ENCODE measurements around the gene SLC36A1. TPM values are rescaled to one million over a fixed set of nuclear protein-coding genes. Genes with fewer than 3 reads are reported as not detected.

The SLC36A1 gene
- total RNA-seq, 2 experiments from 2014 or later, result 11.6 to 12.1 TPM

DNA sequence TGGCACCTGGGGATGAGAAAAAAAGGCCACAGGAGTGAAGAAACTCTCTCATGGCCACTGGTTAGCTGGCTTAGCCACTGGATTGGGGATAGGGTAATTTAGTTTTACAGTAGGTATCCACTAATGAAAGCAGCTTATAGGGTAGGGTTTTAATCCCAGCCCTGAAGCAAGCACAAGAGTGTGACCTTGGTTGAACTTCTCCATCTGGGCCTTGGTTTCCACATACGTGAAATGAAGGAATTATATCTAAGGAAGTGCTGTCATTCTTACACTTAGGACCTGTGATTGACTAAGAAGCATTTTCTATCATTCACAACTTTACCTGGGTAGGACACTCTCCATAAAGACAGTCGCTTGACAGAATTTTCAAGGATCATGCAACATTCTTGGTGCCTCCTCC, 94.2 kb downstream of the SLC36A1 start:
- no peaks in the 10 kb centered on the region for H3K9me2 ChIP-seq (ENCODE audit: insufficient read depth, low read length)
- H3K79me2 ChIP-seq (ENCODE audit: insufficient read depth, low read depth, low read length), result no peaks in the 10 kb centered on the region
- intact Hi-C loops (cut with micrococcal nuclease; ENCODE audit: unreplicated experiment), result no loop called here
- H3K4me3 ChIP-seq (ENCODE audit: low read depth, low read length, poor library complexity, severe bottlenecking), result no peak overlapping the region
- POLR2A ChIA-PET, result no interaction called here
- TF ChIP-seq, protein P1, sequence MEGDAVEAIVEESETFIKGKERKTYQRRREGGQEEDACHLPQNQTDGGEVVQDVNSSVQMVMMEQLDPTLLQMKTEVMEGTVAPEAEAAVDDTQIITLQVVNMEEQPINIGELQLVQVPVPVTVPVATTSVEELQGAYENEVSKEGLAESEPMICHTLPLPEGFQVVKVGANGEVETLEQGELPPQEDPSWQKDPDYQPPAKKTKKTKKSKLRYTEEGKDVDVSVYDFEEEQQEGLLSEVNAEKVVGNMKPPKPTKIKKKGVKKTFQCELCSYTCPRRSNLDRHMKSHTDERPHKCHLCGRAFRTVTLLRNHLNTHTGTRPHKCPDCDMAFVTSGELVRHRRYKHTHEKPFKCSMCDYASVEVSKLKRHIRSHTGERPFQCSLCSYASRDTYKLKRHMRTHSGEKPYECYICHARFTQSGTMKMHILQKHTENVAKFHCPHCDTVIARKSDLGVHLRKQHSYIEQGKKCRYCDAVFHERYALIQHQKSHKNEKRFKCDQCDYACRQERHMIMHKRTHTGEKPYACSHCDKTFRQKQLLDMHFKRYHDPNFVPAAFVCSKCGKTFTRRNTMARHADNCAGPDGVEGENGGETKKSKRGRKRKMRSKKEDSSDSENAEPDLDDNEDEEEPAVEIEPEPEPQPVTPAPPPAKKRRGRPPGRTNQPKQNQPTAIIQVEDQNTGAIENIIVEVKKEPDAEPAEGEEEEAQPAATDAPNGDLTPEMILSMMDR (conservative IDR thresholded peaks at IDR 0.05; ENCODE audit: low read length), result no peak
- no peak for TF ChIP-seq EZH2phosphoT487 (IDR thresholded peaks at IDR 0.05; ENCODE audit: borderline replicate concordance, low read depth, low read length)
- H3K4me2 ChIP-seq (ENCODE audit: low read length), result no peak overlapping the region
- DNase-seq (ENCODE audit: low spot score), result no peak
- H3K4me1 ChIP-seq (ENCODE audit: insufficient read depth, low read length, poor library complexity, severe bottlenecking), result no peaks in the 10 kb centered on the region
- H2AFZ ChIP-seq (ENCODE audit: low read length), result no peak overlapping the region
- H4K20me1 ChIP-seq (ENCODE audit: insufficient read depth, low read length), result no peaks in the 10 kb centered on the region
- no peaks in the 10 kb centered on the region for H3K36me3 ChIP-seq (ENCODE audit: insufficient read depth, low read length)
- no peak overlapping the region for H3K27ac ChIP-seq (ENCODE audit: low read depth, low read length, poor library complexity, severe bottlenecking)
- no TSS peak for BruUV-seq (replicated peaks)
- CTCF ChIA-PET (ENCODE audit: unreplicated experiment), result no interaction called here
- H3K9me3 ChIP-seq (ENCODE audit: low read length), result no peaks in the 10 kb centered on the region

Small RNA genes lying within 50 kb of the gene (microRNA-seq; reads per million reads assigned to microRNA genes)
- not detected for gene MIR6499 (ENCODE audit: borderline replicate concordance)

Small RNA genes lying within 50 kb of the gene (small RNA-seq; reads per million reads assigned to genes)
- gene MIR6499 (not detected), gene RNA5SP197 (not detected)

Other genes starting within 250 kb of the SLC36A1 start
- 111 and 123 TPM in 2 replicates for gene CCDC69, start 223.5 kb upstream of the SLC36A1 start, total RNA-seq (2014; rRNA removed; shearing (Covaris generic))
- gene CCDC69, start 223.5 kb upstream of the SLC36A1 start, total RNA-seq (2022), result 118 and 119 TPM in 2 replicates
- gene GM2A, start 194.4 kb upstream of the SLC36A1 start, total RNA-seq (2014; rRNA removed; shearing (Covaris generic)), result 52.4 and 60.2 TPM in 2 replicates
- gene GM2A, start 194.4 kb upstream of the SLC36A1 start, total RNA-seq (2022), result 52.9 and 64.5 TPM in 2 replicates
- gene SLC36A3, start 143.8 kb upstream of the SLC36A1 start, total RNA-seq (2014; rRNA removed; shearing (Covaris generic)), result not detected in 2 replicates
- gene SLC36A3, start 143.8 kb upstream of the SLC36A1 start, total RNA-seq (2022), result not detected in 2 replicates
- not detected in 2 replicates for gene SLC36A2, start 100.0 kb upstream of the SLC36A1 start, total RNA-seq (2014; rRNA removed; shearing (Covaris generic))
- gene SLC36A2, start 100.0 kb upstream of the SLC36A1 start, total RNA-seq (2022), result not detected in 2 replicates
- gene FAT2, start 143.7 kb downstream of the SLC36A1 start, total RNA-seq (2014; rRNA removed; shearing (Covaris generic)), result not detected in 2 replicates
- not detected in 2 replicates for gene FAT2, start 143.7 kb downstream of the SLC36A1 start, total RNA-seq (2022)
- gene SPARC, start 239.3 kb downstream of the SLC36A1 start, total RNA-seq (2014; rRNA removed; shearing (Covaris generic)), result not detected in 2 replicates
- gene SPARC, start 239.3 kb downstream of the SLC36A1 start, total RNA-seq (2022), result 0.89 TPM in 1 of 2 replicates, not detected in the other